CD14-positive monocyte (primary cell): ENCODE data around the gene NDUFC2. TPM values are rescaled to one million over a fixed set of nuclear protein-coding genes. Genes with fewer than 3 reads are reported as not detected.
"Not testable (repeated sequence)": the region's sequence is repeated elsewhere in the genome, so short reads cannot be mapped to it uniquely, and the experiment has no call there.

Experiments used
- DNase-seq, 3 donors: peaks; one replicate each; pipeline ENCODE4 v3.0.0-alpha.2; 2011 to 2022
- H2AFZ ChIP-seq: 2 replicates; pipeline ENCODE4 v1.6.0; 2012; ENCODE audit warnings: mild to moderate bottlenecking, low read depth, low read length, inconsistent platforms; ENCODE audit not compliant: insufficient read depth, poor library complexity, severe bottlenecking
- H3K27ac ChIP-seq, 2 donors: 1 replicate in 1 of 2; 2 replicates in 1 of 2; pipeline ENCODE4 v1.5.1; 2012 to 2013; ENCODE audit warnings: low read length in 2 of 2, control low read depth in 1 of 2, inconsistent platforms in 1 of 2, low read depth in 1 of 2, mild to moderate bottlenecking in 1 of 2
- H3K27me3 ChIP-seq, 2 donors: one replicate each; pipeline versions ENCODE4 v1.6.0 to v1.6.1; 2011 to 2013; ENCODE audit warnings: low read length in 2 of 2; ENCODE audit not compliant: control insufficient read depth in 2 of 2, insufficient read depth in 2 of 2
- H3K36me3 ChIP-seq, 2 donors: replicated peaks in 1 of 2; 1 replicate in 1 of 2; 2 replicates in 1 of 2; pipeline versions ENCODE4 v1.5.1 to v1.6.1; 2012 to 2013; ENCODE audit warnings: low read length in 2 of 2, control low read depth in 1 of 2, inconsistent platforms in 1 of 2, mild to moderate bottlenecking in 1 of 2; ENCODE audit not compliant: insufficient read depth in 2 of 2, control insufficient read depth in 1 of 2
- H3K4me1 ChIP-seq, 2 donors: 1 replicate in 1 of 2; 2 replicates in 1 of 2; pipeline versions ENCODE4 v1.5.1 to v1.6.1; 2012 to 2013; ENCODE audit warnings: low read length in 2 of 2, control low read depth in 1 of 2, inconsistent platforms in 1 of 2, mild to moderate bottlenecking in 1 of 2, moderate library complexity in 1 of 2; ENCODE audit not compliant: insufficient read depth in 2 of 2, control insufficient read depth in 1 of 2
- H3K4me2 ChIP-seq: replicated peaks from 2 replicates; pipeline ENCODE3; 2012; ENCODE audit warnings: low read length, moderate library complexity, mild to moderate bottlenecking; ENCODE audit not compliant: poor library complexity, severe bottlenecking; ENCODE audit errors: extremely low read depth
- H3K4me3 ChIP-seq, 3 experiments: fragments of 200-600 bp in 1 of 3; sonication (generic) in 1 of 3; replicated peaks in 1 of 3; 1 replicate in 2 of 3; 2 replicates in 1 of 3; pipeline ENCODE4 v1.5.1; 2011 to 2013; ENCODE audit warnings: low read length in 3 of 3, mild to moderate bottlenecking in 3 of 3, control low read depth in 2 of 3, low read depth in 2 of 3, inconsistent platforms in 1 of 3, moderate library complexity in 1 of 3
- H3K79me2 ChIP-seq: 2 replicates; pipeline ENCODE4 v1.6.0; 2012; ENCODE audit warnings: mild to moderate bottlenecking, control low read depth, inconsistent platforms, low read length, moderate library complexity; ENCODE audit not compliant: insufficient read depth
- H3K9ac ChIP-seq: 2 replicates; pipeline ENCODE4 v1.6.0; 2017; ENCODE audit warnings: low read length, mild to moderate bottlenecking; ENCODE audit not compliant: insufficient read depth, poor library complexity, severe bottlenecking
- H3K9me3 ChIP-seq, 2 donors: replicated peaks in 1 of 2; 1 replicate in 1 of 2; 2 replicates in 1 of 2; pipeline versions ENCODE4 v1.5.1 to v1.6.1; 2012 to 2013; ENCODE audit warnings: low read length in 2 of 2, control low read depth in 1 of 2; ENCODE audit not compliant: control insufficient read depth in 1 of 2, insufficient read depth in 1 of 2
- H4K20me1 ChIP-seq: 2 replicates; pipeline ENCODE4 v1.6.0; 2012; ENCODE audit warnings: mild to moderate bottlenecking, low read length, control low read depth, moderate library complexity; ENCODE audit not compliant: insufficient read depth
- H3K27ac Mint-ChIP-seq, 7 donors: one replicate each; pipeline ENCODE4 v1.8.0; 2020; ENCODE audit warnings: mild to moderate bottlenecking in 7 of 7, mixed read lengths in 7 of 7, moderate library complexity in 6 of 7, inconsistent platforms in 2 of 7
- H3K27me3 Mint-ChIP-seq, 3 donors: one replicate each; pipeline ENCODE4 v1.8.0; 2021 to 2022; ENCODE audit warnings: low read depth in 3 of 3, mild to moderate bottlenecking in 3 of 3, mixed read lengths in 3 of 3, moderate library complexity in 3 of 3, inconsistent platforms in 1 of 3
- H3K36me3 Mint-ChIP-seq, 2 donors: one replicate each; pipeline ENCODE4 v1.8.0; 2020; ENCODE audit warnings: mixed read lengths in 2 of 2, inconsistent platforms in 1 of 2, mild to moderate bottlenecking in 1 of 2
- H3K4me1 Mint-ChIP-seq: one replicate; pipeline ENCODE4 v1.8.0; 2020; ENCODE audit warnings: mild to moderate bottlenecking, mixed read lengths
- H3K4me3 Mint-ChIP-seq, 2 donors: one replicate each; pipeline ENCODE4 v1.8.0; 2020; ENCODE audit warnings: mild to moderate bottlenecking in 2 of 2, mixed read lengths in 2 of 2, moderate library complexity in 1 of 2
- H3K9me3 Mint-ChIP-seq, 7 donors: one replicate each; pipeline ENCODE4 v1.8.0; 2020 to 2022; ENCODE audit warnings: mixed read lengths in 7 of 7, mild to moderate bottlenecking in 6 of 7, moderate library complexity in 6 of 7, inconsistent platforms in 2 of 7
- WGBS: methylation state at CpG from one replicate; pipeline ENCODE4 v1.1.5; 2013; ENCODE audit warnings: missing lambda C conversion rate; ENCODE audit not compliant: insufficient coverage; 5-methylcytosine and 5-hydroxymethylcytosine counted together
- intact Hi-C, 2 donors: fragments of 100-400 bp; cut with micrococcal nuclease; formaldehyde crosslinking; loops; one replicate each; pipeline versions ENCODE4 v1.15.0 to v1.15.1; 2023
- polyA plus RNA-seq, 3 donors: library from polyadenylated mRNA; depleted of rRNA in 1 of 3; unstranded in 2 of 3; stranded (reverse) in 1 of 3; fragments of 300-500 nt in 2 of 3; fragments of >200 nt in 1 of 3; fragmentation: Illumina TruSeq in 2 of 3; gene quantifications; 1 replicate in 2 of 3; 2 replicates in 1 of 3; pipeline ENCODE4 v1.2.3, GENCODE V29; 2012 to 2021
- TF ChIP-seq, protein P1 (sequence below): fragments of 200-600 bp; IDR thresholded peaks from one replicate; pipeline ENCODE4 v1.8.0; 2022; ENCODE audit warnings: antibody characterized with exemption, mild to moderate bottlenecking

The NDUFC2 gene
- polyA plus RNA-seq, 3 donors: 47.7 to 219 (median 209) TPM

DNA sequence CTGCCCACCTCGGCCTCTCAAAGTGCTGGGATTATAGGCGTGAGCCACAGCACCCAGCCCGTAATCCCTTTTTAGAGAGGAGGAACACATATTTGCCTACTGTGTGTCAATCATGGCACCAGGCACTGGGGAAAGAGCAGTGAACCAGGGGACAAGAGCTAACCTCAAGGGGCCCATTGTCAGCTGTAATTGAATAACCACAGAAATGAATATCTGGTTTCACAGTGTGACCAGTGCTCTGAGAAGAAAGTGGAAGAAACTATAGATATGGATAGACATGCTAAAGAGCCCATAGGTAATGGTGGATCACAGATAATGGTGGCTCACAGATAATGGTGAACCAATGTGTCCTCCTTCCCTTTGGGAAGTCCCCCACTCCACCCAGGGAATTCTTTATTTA is 48.0 kb downstream of the NDUFC2 start:
- Histone ChIP-seq H3K79me2 (no peaks in the 10 kb centered on the region), H4K20me1 (no peaks in the 10 kb centered on the region), H3K9ac (no peak overlapping the region), H3K27ac (no peak overlapping the region), H3K27me3 (no peaks in the 10 kb centered on the region), H2AFZ (no peak overlapping the region), H3K4me2 (no peak overlapping the region), H3K4me3 (no peak overlapping the region), H3K36me3 (no peaks in the 10 kb centered on the region), H3K9me3 (no peaks in the 10 kb centered on the region), H3K4me1 (no peaks in the 10 kb centered on the region)
- H3K4me3 Mint-ChIP-seq: no peak overlapping the region
- intact Hi-C loops: no loop called here
- peaks cover 0 to 5% (median 5%) of the 10 kb centered on the region in 3 donors for H3K27me3 Mint-ChIP-seq
- TF ChIP-seq, protein P1, sequence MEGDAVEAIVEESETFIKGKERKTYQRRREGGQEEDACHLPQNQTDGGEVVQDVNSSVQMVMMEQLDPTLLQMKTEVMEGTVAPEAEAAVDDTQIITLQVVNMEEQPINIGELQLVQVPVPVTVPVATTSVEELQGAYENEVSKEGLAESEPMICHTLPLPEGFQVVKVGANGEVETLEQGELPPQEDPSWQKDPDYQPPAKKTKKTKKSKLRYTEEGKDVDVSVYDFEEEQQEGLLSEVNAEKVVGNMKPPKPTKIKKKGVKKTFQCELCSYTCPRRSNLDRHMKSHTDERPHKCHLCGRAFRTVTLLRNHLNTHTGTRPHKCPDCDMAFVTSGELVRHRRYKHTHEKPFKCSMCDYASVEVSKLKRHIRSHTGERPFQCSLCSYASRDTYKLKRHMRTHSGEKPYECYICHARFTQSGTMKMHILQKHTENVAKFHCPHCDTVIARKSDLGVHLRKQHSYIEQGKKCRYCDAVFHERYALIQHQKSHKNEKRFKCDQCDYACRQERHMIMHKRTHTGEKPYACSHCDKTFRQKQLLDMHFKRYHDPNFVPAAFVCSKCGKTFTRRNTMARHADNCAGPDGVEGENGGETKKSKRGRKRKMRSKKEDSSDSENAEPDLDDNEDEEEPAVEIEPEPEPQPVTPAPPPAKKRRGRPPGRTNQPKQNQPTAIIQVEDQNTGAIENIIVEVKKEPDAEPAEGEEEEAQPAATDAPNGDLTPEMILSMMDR: no peak
- H3K27ac Mint-ChIP-seq: no peak overlapping the region
- WGBS: 100% methylated on average over 3 of the region's 3 CpGs
- H3K4me1 Mint-ChIP-seq: no peaks in the 10 kb centered on the region
- H3K36me3 Mint-ChIP-seq: no peaks in the 10 kb centered on the region
- no peak for DNase-seq
- peaks cover 0 to 3% (median 0%) of the 10 kb centered on the region in 7 donors for H3K9me3 Mint-ChIP-seq

DNA sequence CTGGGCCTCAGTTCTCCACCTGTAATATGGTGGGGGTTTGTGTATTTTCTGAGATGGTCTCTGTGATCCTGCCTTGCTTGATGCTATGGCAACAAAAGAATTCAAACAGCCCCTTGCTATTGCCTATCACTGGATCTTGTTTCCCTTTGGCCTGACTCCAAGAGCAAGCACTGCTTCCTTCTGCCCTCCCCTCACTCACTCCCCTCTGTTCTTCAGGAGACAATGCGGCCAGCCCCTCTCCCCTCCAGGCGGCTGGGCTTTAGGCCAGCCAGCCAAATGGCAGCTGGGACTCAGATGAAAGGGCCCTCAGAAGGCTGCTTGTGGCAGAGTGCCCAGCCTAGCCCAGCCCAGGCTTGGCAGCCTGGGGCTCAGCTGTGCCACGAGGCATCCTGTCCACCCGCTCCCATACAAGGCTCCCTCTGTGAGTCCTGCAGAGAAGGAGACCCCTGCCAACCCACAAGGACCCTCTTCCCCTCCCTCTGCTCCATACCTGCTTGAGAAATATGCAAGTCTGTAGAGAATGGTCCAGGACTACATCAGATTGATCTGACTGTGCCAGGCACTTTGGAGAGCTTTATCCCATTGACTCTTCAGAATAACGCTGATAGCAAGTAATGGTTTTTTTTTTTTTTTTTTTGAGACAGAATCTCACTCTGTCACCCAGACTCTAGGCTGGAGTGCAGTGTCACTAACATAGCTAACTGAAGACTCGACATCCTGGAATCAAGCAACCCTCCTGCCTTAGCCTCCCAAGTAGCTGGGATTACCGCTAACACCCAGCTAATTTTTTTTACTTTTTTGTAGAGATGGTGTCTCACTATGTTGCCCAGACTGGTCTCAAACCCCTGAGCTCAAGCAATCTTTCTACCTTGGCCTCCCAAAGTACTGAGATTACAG is 49.0 kb downstream of the NDUFC2 start:
- TF ChIP-seq, protein P1: no peak
- no peaks in the 10 kb centered on the region for H3K27me3 ChIP-seq
- no peaks in the 10 kb centered on the region for H3K9me3 ChIP-seq
- intact Hi-C loops: no loop called here
- H3K4me1 ChIP-seq: no peaks in the 10 kb centered on the region
- Mint-ChIP-seq H3K4me1 (no peaks in the 10 kb centered on the region), H3K4me3 (no peak overlapping the region), H3K27me3 (peaks cover 0 to 5% (median 5%) of the 10 kb centered on the region in 3 donors), H3K27ac (no peak overlapping the region), H3K9me3 (peaks cover 0 to 5% (median 0%) of the 10 kb centered on the region in 7 donors), H3K36me3 (no peaks in the 10 kb centered on the region)
- H3K79me2 ChIP-seq: no peaks in the 10 kb centered on the region
- no peak for DNase-seq
- H3K36me3 ChIP-seq: no peaks in the 10 kb centered on the region
- no peak overlapping the region for H3K9ac ChIP-seq
- WGBS: 9% methylated on average over 2 of the region's 7 CpGs
- H3K4me3 ChIP-seq: no peak overlapping the region
- H3K27ac ChIP-seq: no peak overlapping the region
- no peak overlapping the region for H3K4me2 ChIP-seq
- no peaks in the 10 kb centered on the region for H4K20me1 ChIP-seq
- no peak overlapping the region for H2AFZ ChIP-seq

DNA sequence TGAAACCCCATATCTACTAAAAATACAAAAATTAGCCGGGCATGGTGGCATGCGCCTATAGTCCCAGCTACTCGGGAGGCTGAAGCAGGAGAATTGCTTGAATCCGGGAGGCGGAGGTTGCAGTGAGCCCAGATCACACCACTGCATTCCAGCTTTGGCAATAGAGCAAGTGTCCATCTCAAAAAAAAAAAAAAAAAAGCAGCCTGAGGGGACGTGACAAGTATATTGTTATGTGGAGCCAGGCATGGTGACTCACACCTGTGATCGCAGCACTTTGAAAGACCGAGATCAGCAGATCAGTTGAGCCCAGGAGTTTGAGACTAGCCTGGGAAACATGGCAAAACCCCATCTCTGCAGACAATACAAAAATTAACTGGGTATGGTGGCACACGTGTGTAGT is 51.2 kb downstream of the NDUFC2 start:
- H3K9ac ChIP-seq, H3K27ac ChIP-seq, H4K20me1 ChIP-seq, H3K27me3 Mint-ChIP-seq, H3K4me3 Mint-ChIP-seq, H3K36me3 Mint-ChIP-seq, H3K4me2 ChIP-seq, H3K4me1 Mint-ChIP-seq, H2AFZ ChIP-seq, H3K9me3 ChIP-seq, H3K79me2 ChIP-seq, DNase-seq, intact Hi-C loops, H3K4me3 ChIP-seq, H3K36me3 ChIP-seq, H3K27me3 ChIP-seq, H3K4me1 ChIP-seq, H3K9me3 Mint-ChIP-seq: not testable (repeated sequence)
- peak overlapping the region in 1 of 7 donors; percentile 68 for H3K27ac Mint-ChIP-seq
- WGBS: 100% methylated on average over 4 of the region's 9 CpGs
